ENCODE results near the gene NELL1. TPM values are rescaled to one million over a fixed set of nuclear protein-coding genes. Genes with fewer than 3 reads are reported as not detected.

The NELL1 gene
- total and polyA plus RNA-seq, 5 donors from 2014 or later, result not detected

- DNase-seq (no peak), ATAC-seq (ENCODE audit: low read depth in 2 of 2) (no peak)
- H3K9me3 ChIP-seq (ENCODE audit: control insufficient read depth in 2 of 2, low read length in 2 of 2), result no peaks in the 10 kb centered on the region
- no peaks in the 10 kb centered on the region for H3K27me3 Mint-ChIP-seq
- H3K36me3 ChIP-seq (ENCODE audit: control insufficient read depth, insufficient read depth, low read length), result no peaks in the 10 kb centered on the region
- H3K27ac Mint-ChIP-seq, result no peak overlapping the region
- peaks cover 0 to 3% (median 0%) of the 10 kb centered on the region in 4 donors for H3K4me1 Mint-ChIP-seq
- H3K27me3 ChIP-seq (ENCODE audit: control insufficient read depth, insufficient read depth, low read length), result no peaks in the 10 kb centered on the region
- H3K36me3 Mint-ChIP-seq, result no peaks in the 10 kb centered on the region
- peaks cover 3 to 16% (median 9%) of the 10 kb centered on the region in 7 donors for H3K9me3 Mint-ChIP-seq
- H3K4me1 ChIP-seq (ENCODE audit: control insufficient read depth, insufficient read depth, low read length, poor library complexity, severe bottlenecking), result no peaks in the 10 kb centered on the region
- no peak overlapping the region for H3K27ac ChIP-seq (ENCODE audit: insufficient read depth, low read length, poor library complexity, severe bottlenecking)
- H3K4me3 Mint-ChIP-seq, result no peak overlapping the region
- H3K4me3 ChIP-seq (ENCODE audit: low read depth, low read length), result no peak overlapping the region
Observed at GRCh38 chr11:21113876-21114275, 444.5 kb downstream of the NELL1 start.

GRCh38 chr11:21116009-21116408 lies 446.6 kb downstream of the NELL1 start:
- Histone ChIP-seq H3K27ac (ENCODE audit: insufficient read depth, low read length, poor library complexity, severe bottlenecking) (no peak overlapping the region), H3K9me3 (ENCODE audit: control insufficient read depth in 2 of 2, low read length in 2 of 2) (no peaks in the 10 kb centered on the region), H3K4me3 (ENCODE audit: low read depth, low read length) (no peak overlapping the region), H3K27me3 (ENCODE audit: control insufficient read depth, insufficient read depth, low read length) (no peaks in the 10 kb centered on the region), H3K36me3 (ENCODE audit: control insufficient read depth, insufficient read depth, low read length) (no peaks in the 10 kb centered on the region), H3K4me1 (ENCODE audit: control insufficient read depth, insufficient read depth, low read length, poor library complexity, severe bottlenecking) (no peaks in the 10 kb centered on the region)
- peaks cover 0 to 3% (median 0%) of the 10 kb centered on the region in 4 donors for H3K4me1 Mint-ChIP-seq
- no peak overlapping the region for H3K4me3 Mint-ChIP-seq
- no peak overlapping the region for H3K27ac Mint-ChIP-seq
- H3K9me3 Mint-ChIP-seq, result peaks cover 3 to 11% (median 6%) of the 10 kb centered on the region in 7 donors
- ATAC-seq (ENCODE audit: low read depth in 2 of 2) (no peak), DNase-seq (no peak)
- no peaks in the 10 kb centered on the region for H3K27me3 Mint-ChIP-seq
- no peaks in the 10 kb centered on the region for H3K36me3 Mint-ChIP-seq

- ATAC-seq (ENCODE audit: low read depth in 2 of 2), result no peak
- Histone ChIP-seq H3K27ac (ENCODE audit: insufficient read depth, low read length, poor library complexity, severe bottlenecking) (no peak overlapping the region), H3K4me3 (ENCODE audit: low read depth, low read length) (no peak overlapping the region), H3K27me3 (ENCODE audit: control insufficient read depth, insufficient read depth, low read length) (no peaks in the 10 kb centered on the region), H3K36me3 (ENCODE audit: control insufficient read depth, insufficient read depth, low read length) (no peaks in the 10 kb centered on the region), H3K4me1 (ENCODE audit: control insufficient read depth, insufficient read depth, low read length, poor library complexity, severe bottlenecking) (no peaks in the 10 kb centered on the region), H3K9me3 (ENCODE audit: control insufficient read depth in 2 of 2, low read length in 2 of 2) (no peaks in the 10 kb centered on the region)
- peaks cover 0 to 3% (median 0%) of the 10 kb centered on the region in 4 donors for H3K4me1 Mint-ChIP-seq
- no peak for DNase-seq
- no peaks in the 10 kb centered on the region for H3K27me3 Mint-ChIP-seq
- H3K4me3 Mint-ChIP-seq, result no peak overlapping the region
- no peak overlapping the region for H3K27ac Mint-ChIP-seq
- peaks cover 0 to 8% (median 5%) of the 10 kb centered on the region in 7 donors for H3K9me3 Mint-ChIP-seq
- no peaks in the 10 kb centered on the region for H3K36me3 Mint-ChIP-seq
Observed at GRCh38 chr11:21119411-21119810, 450.0 kb downstream of the NELL1 start.

- H3K4me1 ChIP-seq (ENCODE audit: control insufficient read depth, insufficient read depth, low read length, poor library complexity, severe bottlenecking), result no peaks in the 10 kb centered on the region
- H3K27me3 ChIP-seq (ENCODE audit: control insufficient read depth, insufficient read depth, low read length), result no peaks in the 10 kb centered on the region
- Mint-ChIP-seq H3K36me3 (no peaks in the 10 kb centered on the region), H3K4me1 (no peaks in the 10 kb centered on the region), H3K9me3 (peaks cover 0 to 8% (median 0%) of the 10 kb centered on the region in 7 donors), H3K27ac (no peak overlapping the region), H3K4me3 (no peak overlapping the region), H3K27me3 (no peaks in the 10 kb centered on the region)
- H3K27ac ChIP-seq (ENCODE audit: insufficient read depth, low read length, poor library complexity, severe bottlenecking), result no peak overlapping the region
- no peaks in the 10 kb centered on the region for H3K36me3 ChIP-seq (ENCODE audit: control insufficient read depth, insufficient read depth, low read length)
- H3K4me3 ChIP-seq (ENCODE audit: low read depth, low read length), result no peak overlapping the region
- no peaks in the 10 kb centered on the region for H3K9me3 ChIP-seq (ENCODE audit: control insufficient read depth in 2 of 2, low read length in 2 of 2)
- ATAC-seq (ENCODE audit: low read depth in 2 of 2), result no peak
- DNase-seq, result no peak
Observed at GRCh38 chr11:21121991-21122390, 452.6 kb downstream of the NELL1 start.

GRCh38 chr11:21122523-21122922 lies 453.1 kb downstream of the NELL1 start:
- Mint-ChIP-seq H3K27ac (no peak overlapping the region), H3K36me3 (no peaks in the 10 kb centered on the region), H3K4me3 (no peak overlapping the region), H3K4me1 (no peaks in the 10 kb centered on the region), H3K27me3 (no peaks in the 10 kb centered on the region), H3K9me3 (peaks cover 0 to 8% (median 0%) of the 10 kb centered on the region in 7 donors)
- Histone ChIP-seq H3K27me3 (ENCODE audit: control insufficient read depth, insufficient read depth, low read length) (no peaks in the 10 kb centered on the region), H3K9me3 (ENCODE audit: control insufficient read depth in 2 of 2, low read length in 2 of 2) (no peaks in the 10 kb centered on the region), H3K4me1 (ENCODE audit: control insufficient read depth, insufficient read depth, low read length, poor library complexity, severe bottlenecking) (no peaks in the 10 kb centered on the region), H3K27ac (ENCODE audit: insufficient read depth, low read length, poor library complexity, severe bottlenecking) (no peak overlapping the region), H3K36me3 (ENCODE audit: control insufficient read depth, insufficient read depth, low read length) (no peaks in the 10 kb centered on the region), H3K4me3 (ENCODE audit: low read depth, low read length) (no peak overlapping the region)
- ATAC-seq (ENCODE audit: low read depth in 2 of 2) (no peak), DNase-seq (no peak)

GRCh38 chr11:21132146-21132720 lies 462.8 kb downstream of the NELL1 start:
- DNase-seq (no peak), ATAC-seq (ENCODE audit: low read depth in 2 of 2) (no peak)
- H3K27ac Mint-ChIP-seq, result no peak overlapping the region
- Histone ChIP-seq H3K36me3 (ENCODE audit: control insufficient read depth, insufficient read depth, low read length) (no peaks in the 10 kb centered on the region), H3K27ac (ENCODE audit: insufficient read depth, low read length, poor library complexity, severe bottlenecking) (no peak overlapping the region), H3K27me3 (ENCODE audit: control insufficient read depth, insufficient read depth, low read length) (no peaks in the 10 kb centered on the region), H3K4me3 (ENCODE audit: low read depth, low read length) (no peak overlapping the region), H3K9me3 (ENCODE audit: control insufficient read depth in 2 of 2, low read length in 2 of 2) (no peaks in the 10 kb centered on the region), H3K4me1 (ENCODE audit: control insufficient read depth, insufficient read depth, low read length, poor library complexity, severe bottlenecking) (no peaks in the 10 kb centered on the region)
- H3K4me1 Mint-ChIP-seq, result no peaks in the 10 kb centered on the region
- H3K36me3 Mint-ChIP-seq, result no peaks in the 10 kb centered on the region
- H3K4me3 Mint-ChIP-seq, result no peak overlapping the region
- H3K27me3 Mint-ChIP-seq, result no peaks in the 10 kb centered on the region
- peaks cover 7 to 16% (median 8%) of the 10 kb centered on the region in 7 donors for H3K9me3 Mint-ChIP-seq

GRCh38 chr11:21133244-21133643 lies 463.9 kb downstream of the NELL1 start:
- no peaks in the 10 kb centered on the region for H3K36me3 Mint-ChIP-seq
- DNase-seq (no peak), ATAC-seq (ENCODE audit: low read depth in 2 of 2) (no peak)
- H3K27ac ChIP-seq (ENCODE audit: insufficient read depth, low read length, poor library complexity, severe bottlenecking), result no peak overlapping the region
- no peaks in the 10 kb centered on the region for H3K4me1 Mint-ChIP-seq
- no peaks in the 10 kb centered on the region for H3K4me1 ChIP-seq (ENCODE audit: control insufficient read depth, insufficient read depth, low read length, poor library complexity, severe bottlenecking)
- H3K36me3 ChIP-seq (ENCODE audit: control insufficient read depth, insufficient read depth, low read length), result no peaks in the 10 kb centered on the region
- no peaks in the 10 kb centered on the region for H3K9me3 ChIP-seq (ENCODE audit: control insufficient read depth in 2 of 2, low read length in 2 of 2)
- H3K27ac Mint-ChIP-seq, result no peak overlapping the region
- no peaks in the 10 kb centered on the region for H3K27me3 Mint-ChIP-seq
- no peaks in the 10 kb centered on the region for H3K27me3 ChIP-seq (ENCODE audit: control insufficient read depth, insufficient read depth, low read length)
- peaks cover 7 to 16% (median 9%) of the 10 kb centered on the region in 7 donors for H3K9me3 Mint-ChIP-seq
- no peak overlapping the region for H3K4me3 ChIP-seq (ENCODE audit: low read depth, low read length)
- no peak overlapping the region for H3K4me3 Mint-ChIP-seq

GRCh38 chr11:21133722-21134121 lies 464.3 kb downstream of the NELL1 start:
- no peak overlapping the region for H3K27ac ChIP-seq (ENCODE audit: insufficient read depth, low read length, poor library complexity, severe bottlenecking)
- Mint-ChIP-seq H3K9me3 (peaks cover 7 to 16% (median 9%) of the 10 kb centered on the region in 7 donors), H3K36me3 (no peaks in the 10 kb centered on the region), H3K4me1 (no peaks in the 10 kb centered on the region), H3K4me3 (no peak overlapping the region), H3K27me3 (no peaks in the 10 kb centered on the region), H3K27ac (no peak overlapping the region)
- H3K27me3 ChIP-seq (ENCODE audit: control insufficient read depth, insufficient read depth, low read length), result no peaks in the 10 kb centered on the region
- H3K4me1 ChIP-seq (ENCODE audit: control insufficient read depth, insufficient read depth, low read length, poor library complexity, severe bottlenecking), result no peaks in the 10 kb centered on the region
- H3K9me3 ChIP-seq (ENCODE audit: control insufficient read depth in 2 of 2, low read length in 2 of 2), result no peaks in the 10 kb centered on the region
- DNase-seq (no peak), ATAC-seq (ENCODE audit: low read depth in 2 of 2) (no peak)
- no peak overlapping the region for H3K4me3 ChIP-seq (ENCODE audit: low read depth, low read length)
- no peaks in the 10 kb centered on the region for H3K36me3 ChIP-seq (ENCODE audit: control insufficient read depth, insufficient read depth, low read length)
